ENCODE results near the gene GFY. TPM values are rescaled to one million over a fixed set of nuclear protein-coding genes. Genes with fewer than 3 reads are reported as not detected.
A peak's percentile ranks its signal among the peaks of the same experiment; 100 is the strongest.
"Not testable (repeated sequence)": the region's sequence is repeated elsewhere in the genome, so short reads cannot be mapped to it uniquely, and the experiment has no call there.

The GFY gene
- total and polyA plus RNA-seq, 5 donors: not detected

- DNase-seq; H3K27me3 ChIP-seq (ENCODE audit: control insufficient read depth, insufficient read depth); H3K9me3 ChIP-seq (ENCODE audit: control insufficient read depth, low read length); H3K4me3 ChIP-seq (ENCODE audit: low read length); H3K27ac ChIP-seq (ENCODE audit: low read length); intact Hi-C loops (cut with DNase I); ATAC-seq; H3K4me1 ChIP-seq (ENCODE audit: control insufficient read depth, insufficient read depth, low read length): not testable (repeated sequence)
- WGBS: 0% methylated on average over 1 of the region's 1 CpG
Observed at GRCh38 chr19:49461130-49461529, 35.9 kb downstream of the GFY start.

GRCh38 chr19:49461656-49462055 lies 36.5 kb downstream of the GFY start:
- DNase-seq (no peak), ATAC-seq (no peak)
- 98% methylated on average over 37 of the region's 37 CpGs for WGBS
- Histone ChIP-seq H3K27me3 (ENCODE audit: control insufficient read depth, insufficient read depth) (no peaks in the 10 kb centered on the region), H3K4me1 (ENCODE audit: control insufficient read depth, insufficient read depth, low read length) (no peaks in the 10 kb centered on the region), H3K9me3 (ENCODE audit: control insufficient read depth, low read length) (no peaks in the 10 kb centered on the region), H3K4me3 (ENCODE audit: low read length) (no peak overlapping the region), H3K27ac (ENCODE audit: low read length) (no peak overlapping the region)
- intact Hi-C loops (cut with DNase I): no loop called here

- DNase-seq: no peak
- WGBS: 84% methylated on average over 12 of the region's 12 CpGs
Observed at GRCh38 chr19:49462492-49462891, 37.3 kb downstream of the GFY start.

GRCh38 chr19:49463960-49464740 lies 39.0 kb downstream of the GFY start:
- no peak for ATAC-seq
- no peaks in the 10 kb centered on the region for H3K27me3 ChIP-seq (ENCODE audit: control insufficient read depth, insufficient read depth)
- no peaks in the 10 kb centered on the region for H3K9me3 ChIP-seq (ENCODE audit: control insufficient read depth, low read length)
- DNase-seq: no peak
- H3K27ac ChIP-seq (ENCODE audit: low read length): no peak overlapping the region
- no peak overlapping the region for H3K4me3 ChIP-seq (ENCODE audit: low read length)
- intact Hi-C loops (cut with DNase I): no loop called here
- H3K4me1 ChIP-seq (ENCODE audit: control insufficient read depth, insufficient read depth, low read length): peaks cover 5% of the 10 kb centered on the region
- 90% methylated on average over 39 of the region's 39 CpGs for WGBS

More at GRCh38 chr19:49462492-49462891, 37.3 kb downstream of the GFY start:
- H3K4me3 ChIP-seq (ENCODE audit: low read length): no peak overlapping the region
- H3K9me3 ChIP-seq (ENCODE audit: control insufficient read depth, low read length): no peaks in the 10 kb centered on the region
- H3K27ac ChIP-seq (ENCODE audit: low read length): no peak overlapping the region
- no peaks in the 10 kb centered on the region for H3K4me1 ChIP-seq (ENCODE audit: control insufficient read depth, insufficient read depth, low read length)
- no peaks in the 10 kb centered on the region for H3K27me3 ChIP-seq (ENCODE audit: control insufficient read depth, insufficient read depth)
- intact Hi-C loops (cut with DNase I): no loop called here
- no peak for ATAC-seq

GRCh38 chr19:49465371-49465770 lies 40.2 kb downstream of the GFY start:
- intact Hi-C loops (cut with DNase I): no loop called here
- H3K9me3 ChIP-seq (ENCODE audit: control insufficient read depth, low read length): no peaks in the 10 kb centered on the region
- no peak for DNase-seq
- WGBS: 89% methylated on average over 3 of the region's 3 CpGs
- H3K4me1 ChIP-seq (ENCODE audit: control insufficient read depth, insufficient read depth, low read length): peaks cover 5% of the 10 kb centered on the region
- no peaks in the 10 kb centered on the region for H3K27me3 ChIP-seq (ENCODE audit: control insufficient read depth, insufficient read depth)
- no peak overlapping the region for H3K4me3 ChIP-seq (ENCODE audit: low read length)
- no peak overlapping the region for H3K27ac ChIP-seq (ENCODE audit: low read length)
- ATAC-seq: no peak

GRCh38 chr19:49468199-49468598 lies 43.0 kb downstream of the GFY start:
- Histone ChIP-seq H3K4me1 (ENCODE audit: control insufficient read depth, insufficient read depth, low read length) (peaks cover 5% of the 10 kb centered on the region), H3K27ac (ENCODE audit: low read length) (peak overlapping the region; percentile 23), H3K9me3 (ENCODE audit: control insufficient read depth, low read length) (no peaks in the 10 kb centered on the region), H3K4me3 (ENCODE audit: low read length) (no peak overlapping the region), H3K27me3 (ENCODE audit: control insufficient read depth, insufficient read depth) (no peaks in the 10 kb centered on the region)
- intact Hi-C loops (cut with DNase I): no loop called here
- ATAC-seq: peak in 1 of 2 donors; percentile 7
- WGBS: 90% methylated on average over 19 of the region's 19 CpGs
- peak in 2 of 3 donors; percentile 62 to 75 for DNase-seq

- intact Hi-C loops (cut with DNase I): no loop called here
- WGBS: 42% methylated on average over 15 of the region's 15 CpGs
- H3K27ac ChIP-seq (ENCODE audit: low read length): peak overlapping the region; percentile 71
Observed at GRCh38 chr19:49468746-49469447, 43.7 kb downstream of the GFY start.

GRCh38 chr19:49469828-49470614 lies 44.8 kb downstream of the GFY start:
- intact Hi-C loops (cut with DNase I): no loop called here
- WGBS: 85% methylated on average over 25 of the region's 25 CpGs
- ATAC-seq (no peak), DNase-seq (peak in 2 of 3 donors; percentile 71 to 74)
- no peak overlapping the region for H3K4me3 ChIP-seq (ENCODE audit: low read length)
- H3K27me3 ChIP-seq (ENCODE audit: control insufficient read depth, insufficient read depth): no peaks in the 10 kb centered on the region
- H3K9me3 ChIP-seq (ENCODE audit: control insufficient read depth, low read length): no peaks in the 10 kb centered on the region
- peak overlapping the region; percentile 21 for H3K27ac ChIP-seq (ENCODE audit: low read length)
- H3K4me1 ChIP-seq (ENCODE audit: control insufficient read depth, insufficient read depth, low read length): peaks cover 5% of the 10 kb centered on the region

More at GRCh38 chr19:49468746-49469447, 43.7 kb downstream of the GFY start:
- ATAC-seq: peak; percentile 89 to 94
- no peak overlapping the region for H3K4me3 ChIP-seq (ENCODE audit: low read length)
- no peaks in the 10 kb centered on the region for H3K27me3 ChIP-seq (ENCODE audit: control insufficient read depth, insufficient read depth)
- DNase-seq: peak; percentile 90 to 94 (median 93)
- H3K9me3 ChIP-seq (ENCODE audit: control insufficient read depth, low read length): no peaks in the 10 kb centered on the region
- H3K4me1 ChIP-seq (ENCODE audit: control insufficient read depth, insufficient read depth, low read length): peaks cover 5% of the 10 kb centered on the region

- intact Hi-C loops (cut with DNase I): no loop called here
- 73% methylated on average over 8 of the region's 8 CpGs for WGBS
- peaks cover 5% of the 10 kb centered on the region for H3K4me1 ChIP-seq (ENCODE audit: control insufficient read depth, insufficient read depth, low read length)
- no peaks in the 10 kb centered on the region for H3K27me3 ChIP-seq (ENCODE audit: control insufficient read depth, insufficient read depth)
- no peaks in the 10 kb centered on the region for H3K9me3 ChIP-seq (ENCODE audit: control insufficient read depth, low read length)
- H3K4me3 ChIP-seq (ENCODE audit: low read length): no peak overlapping the region
- DNase-seq: peak in 1 of 3 donors; percentile 74
- no peak for ATAC-seq
- H3K27ac ChIP-seq (ENCODE audit: low read length): no peak overlapping the region
Observed at GRCh38 chr19:49470615-49470978, 45.4 kb downstream of the GFY start.

GRCh38 chr19:49472936-49473335 lies 47.7 kb downstream of the GFY start:
- intact Hi-C loops (cut with DNase I): no loop called here
- H3K27ac ChIP-seq (ENCODE audit: low read length): no peak overlapping the region
- no peak overlapping the region for H3K4me3 ChIP-seq (ENCODE audit: low read length)
- no peaks in the 10 kb centered on the region for H3K27me3 ChIP-seq (ENCODE audit: control insufficient read depth, insufficient read depth)
- 67% methylated on average over 9 of the region's 9 CpGs for WGBS
- no peak for DNase-seq
- H3K4me1 ChIP-seq (ENCODE audit: control insufficient read depth, insufficient read depth, low read length): peaks cover 5% of the 10 kb centered on the region
- no peaks in the 10 kb centered on the region for H3K9me3 ChIP-seq (ENCODE audit: control insufficient read depth, low read length)
- ATAC-seq: no peak

GRCh38 chr19:49473501-49473867 lies 48.3 kb downstream of the GFY start:
- H3K4me1 ChIP-seq (ENCODE audit: control insufficient read depth, insufficient read depth, low read length); ATAC-seq; DNase-seq; H3K9me3 ChIP-seq (ENCODE audit: control insufficient read depth, low read length); H3K27me3 ChIP-seq (ENCODE audit: control insufficient read depth, insufficient read depth); intact Hi-C loops (cut with DNase I): not testable (repeated sequence)
- Histone ChIP-seq H3K27ac (ENCODE audit: low read length) (peak overlapping the region; percentile 17), H3K4me3 (ENCODE audit: low read length) (peak overlapping the region; percentile 47)
- 69% methylated on average over 9 of the region's 9 CpGs for WGBS

All from right cardiac atrium (tissue), 5 donors.